HFF-Myc (cell line): ENCODE results near the gene PVR.

Experiments
- DNase-seq: peaks from one replicate; pipeline ENCODE4 v3.0.0-alpha.2; 2011; ENCODE audit warnings: low read depth; ENCODE audit errors: extremely low read depth
- H3K4me3 ChIP-seq: replicated peaks from 2 replicates; pipeline ENCODE4 v1.5.1; 2011; ENCODE audit warnings: low read depth, mild to moderate bottlenecking, control low read depth, low read length
- CTCF ChIP-seq: IDR thresholded peaks from 2 replicates; pipeline ENCODE4 v1.5.1; 2012; ENCODE audit warnings: mild to moderate bottlenecking, low read depth, low read length, control low read depth; ENCODE audit errors: missing control alignments

The PVR gene

GRCh38 chr19:44698492-44699201 lies 54.9 kb downstream of the PVR start, which contains the start of gene CEACAM16:
CEACAM16 (plus strand) TSS chr19:44699151; CDS start chr19:44701457, 2,306 bp downstream.
- no peak for TF ChIP-seq CTCF
- DNase-seq, result no peak
- no peak within 1 kb of the TSS for H3K4me3 ChIP-seq

- DNase-seq, result no peak
- no peak overlapping the region for H3K4me3 ChIP-seq
- no peak for TF ChIP-seq CTCF
These were observed 56.8 kb downstream of the PVR start for GRCh38 chr19:44700547-44700946.

- no peak for DNase-seq
- no peak overlapping the region for H3K4me3 ChIP-seq
- TF ChIP-seq CTCF, result no peak
These were observed 57.5 kb downstream of the PVR start for GRCh38 chr19:44701228-44701627.

GRCh38 chr19:44702551-44703176 lies 59.0 kb downstream of the PVR start:
- no peak for TF ChIP-seq CTCF
- no peak overlapping the region for H3K4me3 ChIP-seq
- DNase-seq, result no peak

- no peak for TF ChIP-seq CTCF
- no peak for DNase-seq
- H3K4me3 ChIP-seq, result no peak overlapping the region
These were observed 59.8 kb downstream of the PVR start for GRCh38 chr19:44703336-44704078.

- DNase-seq, result no peak
- no peak overlapping the region for H3K4me3 ChIP-seq
- no peak for TF ChIP-seq CTCF
These were observed 61.3 kb downstream of the PVR start for GRCh38 chr19:44704982-44705381.
